Spleen (tissue), 11 donors: ENCODE results near the gene PRIMPOL. TPM values are rescaled to one million over a fixed set of nuclear protein-coding genes. Genes with fewer than 3 reads are reported as not detected.
"Not testable (repeated sequence)": the region's sequence is repeated elsewhere in the genome, so short reads cannot be mapped to it uniquely, and the experiment has no call there.

Source experiments
- DNase-seq: peaks from one replicate; pipeline ENCODE4 v3.0.0-alpha.2; 2020
- H3K27ac ChIP-seq, 8 donors: fragments of 200-600 bp; sonication (generic) in 7 of 8; 1 replicate in 4 of 8; 2 replicates in 4 of 8; pipeline versions ENCODE4 v1.5.0 to v1.8.0; 2016 to 2021; ENCODE audit warnings: inconsistent platforms in 4 of 8, mild to moderate bottlenecking in 4 of 8, moderate library complexity in 1 of 8
- H3K27me3 ChIP-seq, 7 donors: fragments of 200-600 bp; sonication (generic) in 6 of 7; replicated peaks in 1 of 7; 1 replicate in 4 of 7; 2 replicates in 3 of 7; pipeline versions ENCODE4 v1.5.0 to v1.8.0; 2016 to 2021; ENCODE audit warnings: inconsistent platforms in 3 of 7, mild to moderate bottlenecking in 1 of 7
- H3K36me3 ChIP-seq, 6 donors: fragments of 200-600 bp; sonication (generic) in 5 of 6; 1 replicate in 4 of 6; 2 replicates in 2 of 6; pipeline versions ENCODE4 v1.5.0 to v1.8.0; 2016 to 2021; ENCODE audit warnings: inconsistent platforms in 2 of 6
- H3K4me1 ChIP-seq, 6 donors: fragments of 200-600 bp; sonication (generic) in 5 of 6; 1 replicate in 3 of 6; 2 replicates in 3 of 6; pipeline versions ENCODE4 v1.5.0 to v1.8.0; 2016 to 2021; ENCODE audit warnings: inconsistent platforms in 3 of 6
- H3K4me3 ChIP-seq, 8 donors: fragments of 200-600 bp; sonication (generic) in 7 of 8; 1 replicate in 4 of 8; 2 replicates in 4 of 8; pipeline versions ENCODE4 v1.5.0 to v1.8.0; 2016 to 2021; ENCODE audit warnings: inconsistent platforms in 4 of 8, mild to moderate bottlenecking in 4 of 8, moderate library complexity in 2 of 8
- H3K9me3 ChIP-seq, 8 donors: fragments of 200-600 bp; sonication (generic) in 7 of 8; 1 replicate in 4 of 8; 2 replicates in 4 of 8; pipeline versions ENCODE4 v1.5.0 to v1.8.0; 2016 to 2021; ENCODE audit warnings: inconsistent platforms in 4 of 8
- CTCF ChIP-seq, 11 experiments: fragments of 200-600 bp in 7 of 11; fragments of 450-650 bp in 4 of 11; sonication (generic) in 4 of 11; IDR thresholded peaks in 8 of 11; conservative IDR thresholded peaks in 3 of 11; 1 replicate in 7 of 11; 2 replicates in 4 of 11; pipeline versions ENCODE4 v1.4.0 to v1.8.0; 2016 to 2021; ENCODE audit warnings: antibody characterized with exemption in 11 of 11, inconsistent platforms in 4 of 11, mild to moderate bottlenecking in 1 of 11
- POLR2A ChIP-seq, 3 donors: fragments of 450-650 bp; IDR thresholded peaks; one replicate each; pipeline ENCODE4 v1.5.1; 2017; ENCODE audit warnings: antibody characterized with exemption in 3 of 3, mild to moderate bottlenecking in 1 of 3
- POLR2AphosphoS5 ChIP-seq, 3 donors: sonication (generic); formaldehyde crosslinking; IDR thresholded peaks; one replicate each; pipeline ENCODE4 v1.5.1; 2017; ENCODE audit warnings: antibody characterized with exemption in 3 of 3
- WGBS, 5 donors: extraction: QIAGEN DNeasy Blood & Tissue Kit in 3 of 5; methylation state at CpG; one replicate each; pipeline versions ENCODE4 v1.1.5 to v1.1.7; 2013 to 2018; 5-methylcytosine and 5-hydroxymethylcytosine counted together
- intact Hi-C: fragments of 100-400 bp; cut with DNase I; formaldehyde crosslinking; loops from one replicate; pipeline ENCODE4 v1.15.0; 2023; ENCODE audit warnings: low total_unique reads
- polyA plus RNA-seq, 3 donors: library from polyadenylated mRNA; stranded (reverse); fragments of 200-250 nt; gene quantifications; one replicate each; pipeline ENCODE4 v1.2.1, GENCODE V29; 2013
- total RNA-seq, 7 donors: library from RNA; depleted of rRNA in 3 of 7; stranded (reverse); fragments of >200 nt in 3 of 7; fragmentation: NEBNext Ultra II Directional in 4 of 7; extraction: Animal tissue kit (Norgen Biotek cat#: 25700) in 4 of 7; gene quantifications; one replicate each; pipeline versions ENCODE4 v1.1.0 to v1.2.1, GENCODE V29; 2016 to 2021
- donor health status: healthy with polysubstance abuse.
- donor health status: DM: no; HTN: no; CAD: no; lungs with moderate emphysema.
- donor health status: DM: no; HTN: no; CAD: no.
- donor health status: Bipolar disorder and iron deficiency.
- donor health status: healthy.
- donor health status: DM: no; HTN: no; CAD: no.
- donor health status: DM: yes; HTN: yes; CAD: no.

PRIMPOL gene
- total and polyA plus RNA-seq, 10 donors, result 17.0 to 46.7 (median 25.8) TPM

- no peak overlapping the region for H3K27ac ChIP-seq
- TF ChIP-seq POLR2A (IDR thresholded peaks at IDR 0.05), result no peak
- no peak for TF ChIP-seq POLR2AphosphoS5 (IDR thresholded peaks at IDR 0.05)
- peaks cover 0 to 17% (median 0%) of the 10 kb centered on the region in 6 donors for H3K36me3 ChIP-seq
- H3K27me3 ChIP-seq, result no peaks in the 10 kb centered on the region
- intact Hi-C loops, result no loop called here
- 60 to 74% (median 69%) methylated on average over 4 of the region's 4 CpGs for WGBS, 5 donors
- peaks cover 7 to 24% (median 19%) of the 10 kb centered on the region in 6 donors for H3K4me1 ChIP-seq
- no peak for DNase-seq
- no peak overlapping the region for H3K4me3 ChIP-seq
- no peaks in the 10 kb centered on the region for H3K9me3 ChIP-seq
Measured at GRCh38 chr4:184732126-184732525, 82.6 kb downstream of the PRIMPOL start.

- peak within 1 kb of the TSS; percentile 64 to 99 (median 84) for H3K4me3 ChIP-seq
- intact Hi-C loops, result no loop called here
- H3K9me3 ChIP-seq, result no peaks in the 10 kb centered on the region
- no peaks in the 10 kb centered on the region for H3K27me3 ChIP-seq
- DNase-seq, result peak; percentile 97
- H3K36me3 ChIP-seq, result peaks cover 0 to 9% (median 0%) of the 10 kb centered on the region in 6 donors
- WGBS, 5 donors, result 0% methylated on average over 23 to 69 of the region's 69 CpGs
- peak within 1 kb of the TSS in 7 of 8 donors; percentile 55 to 81 (median 70) for H3K27ac ChIP-seq
- TF ChIP-seq POLR2AphosphoS5 (IDR thresholded peaks at IDR 0.05) (peak; percentile 86 to 91 (median 88)), CTCF (IDR thresholded peaks at IDR 0.05 in 8 of 11, conservative IDR thresholded peaks at IDR 0.05 in 3 of 11) (no peak), POLR2A (IDR thresholded peaks at IDR 0.05) (peak in 1 of 3 donors; percentile 19)
- peaks cover 7 to 24% (median 19%) of the 10 kb centered on the region in 6 donors for H3K4me1 ChIP-seq
Measured at GRCh38 chr4:184733654-184734524, 84.4 kb downstream of the PRIMPOL start, which contains the start of gene CENPU. Gene CENPU, minus strand, starts transcription at chr4:184734096. Its CDS starts 34 bp downstream, at chr4:184734062.

- no peaks in the 10 kb centered on the region for H3K9me3 ChIP-seq
- no peak for TF ChIP-seq CTCF (IDR thresholded peaks at IDR 0.05 in 8 of 11, conservative IDR thresholded peaks at IDR 0.05 in 3 of 11)
- TF ChIP-seq POLR2A (IDR thresholded peaks at IDR 0.05), result no peak
- no peak for TF ChIP-seq POLR2AphosphoS5 (IDR thresholded peaks at IDR 0.05)
- intact Hi-C loops, result no loop called here
- peak overlapping the region in 6 of 8 donors; percentile 73 to 99 (median 85) for H3K4me3 ChIP-seq
- H3K27me3 ChIP-seq, result no peaks in the 10 kb centered on the region
- H3K4me1 ChIP-seq, result peaks cover 7 to 28% (median 23%) of the 10 kb centered on the region in 6 donors
- no peak for DNase-seq
- H3K27ac ChIP-seq, result peak overlapping the region in 7 of 8 donors; percentile 55 to 81 (median 70)
- peaks cover 0 to 6% (median 0%) of the 10 kb centered on the region in 6 donors for H3K36me3 ChIP-seq
- 46 to 65% (median 55%) methylated on average over 6 of the region's 6 CpGs for WGBS, 5 donors
Measured at GRCh38 chr4:184734758-184735157, 85.2 kb downstream of the PRIMPOL start.

GRCh38 chr4:184739575-184739974 lies 90.0 kb downstream of the PRIMPOL start:
- 24 to 63% (median 35%) methylated on average over 1 of the region's 1 CpG for WGBS, 5 donors

GRCh38 chr4:184740980-184741391 lies 91.4 kb downstream of the PRIMPOL start:
- intact Hi-C loops, result loop anchor here (10.0 kb wide), 2 partner anchors 264 to 354 kb away; no protein-coding TSS in a partner anchor
- TF ChIP-seq CTCF (IDR thresholded peaks at IDR 0.05 in 8 of 11, conservative IDR thresholded peaks at IDR 0.05 in 3 of 11) (no peak), POLR2AphosphoS5 (IDR thresholded peaks at IDR 0.05) (peak in 1 of 3 donors; percentile 18)
- Histone ChIP-seq H3K9me3 (peaks cover 0 to 8% (median 0%) of the 10 kb centered on the region in 8 donors), H3K4me3 (no peak overlapping the region), H3K27ac (no peak overlapping the region), H3K27me3 (no peaks in the 10 kb centered on the region), H3K4me1 (peaks cover 0 to 21% (median 10%) of the 10 kb centered on the region in 6 donors), H3K36me3 (no peaks in the 10 kb centered on the region)
- WGBS, 5 donors, result 96 to 99% (median 97%) methylated on average over 17 to 20 of the region's 20 CpGs
- no peak for DNase-seq

More at GRCh38 chr4:184739575-184739974, 90.0 kb downstream of the PRIMPOL start:
- H3K36me3 ChIP-seq, H3K9me3 ChIP-seq, DNase-seq, H3K4me3 ChIP-seq, intact Hi-C loops, H3K27me3 ChIP-seq: not testable (repeated sequence)
- H3K27ac ChIP-seq, result peak overlapping the region in 2 of 8 donors; percentile 13 to 17
- peaks cover 3 to 15% (median 9%) of the 10 kb centered on the region in 6 donors for H3K4me1 ChIP-seq

- peaks cover 0 to 28% (median 17%) of the 10 kb centered on the region in 6 donors for H3K4me1 ChIP-seq
- not testable (repeated sequence) for H3K4me3 ChIP-seq, H3K27ac ChIP-seq, H3K36me3 ChIP-seq, H3K9me3 ChIP-seq, H3K27me3 ChIP-seq, DNase-seq
- 54 to 100% (median 92%) methylated on average over 1 of the region's 1 CpG for WGBS, 5 donors
- intact Hi-C loops, result loop anchor here (10.0 kb wide), 2 partner anchors 263 to 353 kb away; no protein-coding TSS in a partner anchor
Measured at GRCh38 chr4:184741651-184742050, 92.1 kb downstream of the PRIMPOL start.
